CD4-positive, alpha-beta T cell treated with Interleukin-6 at 100 ng/mL for 8 hours (primary cell): ENCODE measurements around the gene OTOA.
"Not testable (repeated sequence)": the region's sequence is repeated elsewhere in the genome, so short reads cannot be mapped to it uniquely, and the experiment has no call there.

Experiments
- DNase-seq: peaks from one replicate; pipeline ENCODE4 v3.0.0-alpha.2; 2020; ENCODE audit warnings: mixed read lengths, low spot score

OTOA gene

GRCh38 chr16:21680714-21681113 is 16.9 kb downstream of the OTOA start:
- not testable (repeated sequence) for DNase-seq

- no peak for DNase-seq
These were observed 19.4 kb downstream of the OTOA start for GRCh38 chr16:21683184-21683583.

- no peak for DNase-seq
These were observed 20.4 kb downstream of the OTOA start for GRCh38 chr16:21684199-21684598.

GRCh38 chr16:21685034-21685455 is 21.3 kb downstream of the OTOA start:
- DNase-seq, result no peak

GRCh38 chr16:21689107-21689506 is 25.3 kb downstream of the OTOA start:
- DNase-seq, result no peak

GRCh38 chr16:21690967-21691366 is 27.2 kb downstream of the OTOA start:
- not testable (repeated sequence) for DNase-seq

GRCh38 chr16:21694609-21695008 is 30.8 kb downstream of the OTOA start:
- DNase-seq, result no peak

GRCh38 chr16:21697032-21697431 is 33.3 kb downstream of the OTOA start:
- DNase-seq, result no peak

- no peak for DNase-seq
These were observed 34.6 kb downstream of the OTOA start for GRCh38 chr16:21698169-21699032.

- no peak for DNase-seq
These were observed 37.5 kb downstream of the OTOA start for GRCh38 chr16:21701271-21701670.

GRCh38 chr16:21702276-21702675 is 38.5 kb downstream of the OTOA start:
- DNase-seq, result no peak

GRCh38 chr16:21703156-21703555 is 39.4 kb downstream of the OTOA start:
- no peak for DNase-seq

- DNase-seq, result no peak
These were observed 39.9 kb downstream of the OTOA start for GRCh38 chr16:21703589-21704174.

GRCh38 chr16:21704266-21704665 is 40.5 kb downstream of the OTOA start:
- DNase-seq, result no peak

- no peak for DNase-seq
These were observed 41.0 kb downstream of the OTOA start for GRCh38 chr16:21704733-21705132.

GRCh38 chr16:21708533-21709115 is 44.9 kb downstream of the OTOA start:
- DNase-seq, result peak; percentile 84

- no peak for DNase-seq
These were observed 47.2 kb downstream of the OTOA start for GRCh38 chr16:21710938-21711337.

- no peak for DNase-seq
These were observed 50.0 kb downstream of the OTOA start for GRCh38 chr16:21713549-21714368.

GRCh38 chr16:21714369-21714618 is 50.5 kb downstream of the OTOA start:
- not testable (repeated sequence) for DNase-seq

- no peak for DNase-seq
These were observed 53.8 kb downstream of the OTOA start for GRCh38 chr16:21717608-21718007.

GRCh38 chr16:21719283-21719682 is 55.5 kb downstream of the OTOA start:
- DNase-seq, result no peak

GRCh38 chr16:21720533-21720932 is 56.8 kb downstream of the OTOA start:
- no peak for DNase-seq
